Stimulated activated CD8-positive, alpha-beta memory T cell treated with anti-CD3 and anti-CD28 coated beads, Interleukin-4, amount 100 ng/mL, for 24 hours (primary cell): Measurements from ENCODE around the gene SORBS1.

ENCODE experiments used
- DNase-seq: peaks from one replicate; pipeline ENCODE4 v3.0.0-alpha.2; 2020; ENCODE audit warnings: low read depth

Gene SORBS1

DNA sequence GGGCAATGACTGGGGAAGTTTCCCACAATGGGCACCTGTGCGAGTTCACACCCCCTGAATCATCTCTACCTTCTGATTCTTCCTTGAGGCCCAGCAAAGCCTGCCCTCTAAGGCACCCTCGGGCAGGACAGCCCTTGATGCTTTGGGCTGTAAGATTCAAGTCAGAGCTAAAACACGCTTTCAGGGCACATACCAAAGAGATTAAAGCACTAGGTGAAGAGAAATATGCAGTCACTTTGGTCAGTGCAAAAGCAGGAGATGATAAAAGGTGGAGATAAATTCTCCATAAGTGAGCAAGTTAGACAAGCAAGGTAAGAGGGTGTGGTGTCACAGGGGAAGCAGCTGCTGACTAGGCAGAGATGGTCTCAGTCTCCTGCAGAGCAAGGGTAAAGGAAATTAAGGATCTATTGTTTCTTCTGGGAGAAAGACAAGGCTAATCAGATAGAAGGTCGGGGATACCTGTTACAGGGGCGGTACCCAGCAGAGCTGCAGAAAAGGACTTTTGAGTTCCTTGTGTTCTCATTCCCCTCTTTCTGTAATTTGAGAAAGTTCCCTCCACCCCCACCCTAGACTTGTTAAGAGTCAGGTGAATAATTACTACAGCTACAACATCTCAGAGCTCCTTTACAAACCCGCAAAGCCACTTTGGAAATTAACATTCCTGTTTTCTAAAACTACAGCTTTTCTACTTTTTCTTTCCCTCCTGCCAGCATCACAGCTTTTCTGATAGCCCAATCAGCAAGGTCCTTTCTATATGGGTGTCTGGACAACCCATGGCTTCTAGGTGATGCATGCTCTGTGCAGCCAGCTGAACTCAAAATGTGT lies 296.7 kb downstream of the SORBS1 start:
- DNase-seq, result no peak

DNA sequence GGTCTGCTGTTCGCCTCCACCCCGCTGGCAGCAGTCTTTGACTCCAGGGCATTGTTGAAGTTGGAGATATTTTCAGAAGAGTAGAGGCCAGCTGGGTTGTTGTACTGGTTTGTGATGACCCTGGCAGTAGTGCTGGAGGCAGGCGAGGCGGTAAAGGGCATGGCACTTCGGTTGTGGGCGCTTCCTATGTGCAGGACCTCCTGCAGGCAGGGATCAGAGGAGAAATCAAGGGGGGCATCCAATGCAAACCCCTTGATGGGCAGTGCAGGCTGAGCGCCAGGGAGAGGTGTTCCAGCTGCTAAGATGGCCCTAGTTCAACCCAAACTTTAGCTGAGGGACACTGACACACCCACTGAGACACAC lies 297.3 kb downstream of the SORBS1 start:
- no peak for DNase-seq

DNA sequence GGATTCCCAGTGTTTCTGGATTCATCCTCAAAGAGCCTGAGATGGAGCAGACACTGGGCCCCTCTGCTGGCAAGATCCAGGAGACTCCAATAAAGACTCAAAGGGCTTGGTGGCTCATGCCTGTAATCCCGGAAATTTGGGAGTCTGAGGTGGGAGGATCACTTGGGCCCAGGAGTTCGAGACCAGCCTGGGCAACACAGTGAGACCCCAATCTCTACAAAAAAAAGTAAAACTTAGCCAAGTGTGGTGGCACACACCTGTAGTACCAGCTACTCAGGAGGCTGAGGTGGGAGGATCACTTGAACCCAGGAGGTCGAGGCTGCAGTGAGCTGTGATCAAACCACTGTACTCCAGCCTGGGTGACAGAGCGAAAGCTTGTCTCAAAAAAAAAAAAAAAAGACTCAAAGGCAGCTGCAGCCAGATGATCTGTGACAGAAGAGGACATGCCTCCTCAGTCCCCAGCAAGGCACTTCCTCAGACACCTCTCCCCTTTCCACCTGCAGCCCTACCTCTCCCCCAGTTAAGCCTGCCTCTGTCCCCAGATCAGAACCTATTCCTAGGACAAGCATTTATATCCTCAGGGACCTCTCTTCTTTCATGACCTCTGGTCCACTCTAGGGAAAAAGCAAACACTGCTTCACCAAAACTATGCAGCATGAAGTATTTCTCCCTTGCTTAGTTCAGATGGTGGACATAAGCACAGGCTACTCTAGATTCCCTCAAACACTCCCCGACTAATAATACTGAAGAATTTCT lies 298.2 kb downstream of the SORBS1 start:
- DNase-seq, result no peak

DNA sequence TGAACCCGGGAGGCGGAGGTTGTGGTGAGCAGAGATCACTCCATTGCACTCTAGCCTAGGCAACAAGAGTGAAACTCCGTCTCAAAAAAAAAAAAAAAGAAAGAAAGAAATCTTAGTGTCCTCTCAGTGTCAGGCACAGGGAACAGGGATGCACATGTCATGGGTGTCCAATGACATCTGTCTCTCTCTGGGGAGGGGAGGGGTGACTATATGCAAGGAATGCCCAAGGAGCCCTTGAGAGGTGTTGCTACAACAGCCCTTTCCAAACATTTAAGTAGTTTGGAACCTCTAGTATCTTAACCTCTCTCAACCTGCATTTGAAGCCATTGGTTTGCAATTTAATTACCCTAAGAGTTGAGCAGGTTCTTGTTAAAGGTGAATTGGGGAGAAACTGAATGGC lies 299.2 kb downstream of the SORBS1 start:
- no peak for DNase-seq
